Subcutaneous abdominal adipose tissue (tissue), 5 donors: ENCODE measurements around the gene TBCA.

Experiments
- H3K27ac ChIP-seq: one replicate; pipeline ENCODE4 v1.7.0; 2013; ENCODE audit warnings: low read depth, mild to moderate bottlenecking, inconsistent platforms, low read length, moderate library complexity
- H3K27me3 ChIP-seq, 5 donors: one replicate each; pipeline ENCODE4 v1.7.0; 2013; ENCODE audit warnings: low read length in 5 of 5, inconsistent platforms in 1 of 5; ENCODE audit not compliant: control insufficient read depth in 5 of 5, insufficient read depth in 4 of 5
- H3K36me3 ChIP-seq, 5 donors: one replicate each; pipeline ENCODE4 v1.7.0; 2013; ENCODE audit warnings: low read length in 5 of 5; ENCODE audit not compliant: control insufficient read depth in 5 of 5, insufficient read depth in 5 of 5
- H3K4me1 ChIP-seq, 5 donors: one replicate each; pipeline ENCODE4 v1.7.0; 2013; ENCODE audit warnings: low read length in 5 of 5, mild to moderate bottlenecking in 3 of 5, moderate library complexity in 1 of 5; ENCODE audit not compliant: control insufficient read depth in 5 of 5, insufficient read depth in 5 of 5
- H3K4me3 ChIP-seq, 5 donors: one replicate each; pipeline ENCODE4 v1.7.0; 2013; ENCODE audit warnings: low read length in 5 of 5, low read depth in 1 of 5
- H3K9ac ChIP-seq, 5 donors: one replicate each; pipeline ENCODE4 v1.7.0; 2013; ENCODE audit warnings: low read length in 5 of 5, mild to moderate bottlenecking in 4 of 5, moderate library complexity in 3 of 5
- H3K9me3 ChIP-seq, 5 donors: one replicate each; pipeline ENCODE4 v1.7.0; 2013; ENCODE audit warnings: low read length in 5 of 5; ENCODE audit not compliant: control insufficient read depth in 5 of 5
- donor health status: healthy.
- donor health status: healthy.
- donor health status: healthy.
- donor health status: healthy.
- donor health status: healthy.

Gene TBCA

GRCh38 chr5:77775790-77776553 lies at the start of gene TBCA:
TBCA (minus strand) TSS chr5:77776339; CDS start chr5:77776257, 82 bp downstream.
- Histone ChIP-seq H3K36me3 (peaks cover 0 to 2% (median 0%) of the 10 kb centered on the region in 5 donors), H3K4me3 (peak within 1 kb of the TSS; percentile 72 to 94 (median 85)), H3K9ac (peak within 1 kb of the TSS; percentile 91 to 99 (median 96)), H3K27me3 (no peaks in the 10 kb centered on the region), H3K9me3 (no peaks in the 10 kb centered on the region), H3K4me1 (peaks cover 9 to 44% (median 34%) of the 10 kb centered on the region in 5 donors), H3K27ac (peak within 1 kb of the TSS; percentile 97)

GRCh38 chr5:77824981-77825380 lies 48.8 kb upstream of the TBCA start:
- Histone ChIP-seq H3K4me3 (no peak overlapping the region), H3K9ac (no peak overlapping the region), H3K4me1 (no peaks in the 10 kb centered on the region), H3K36me3 (no peaks in the 10 kb centered on the region), H3K27ac (no peak overlapping the region), H3K9me3 (no peaks in the 10 kb centered on the region), H3K27me3 (peaks cover 0 to 5% (median 0%) of the 10 kb centered on the region in 5 donors)

GRCh38 chr5:77816686-77817085 lies 40.5 kb upstream of the TBCA start:
- no peak overlapping the region for H3K9ac ChIP-seq

DNA sequence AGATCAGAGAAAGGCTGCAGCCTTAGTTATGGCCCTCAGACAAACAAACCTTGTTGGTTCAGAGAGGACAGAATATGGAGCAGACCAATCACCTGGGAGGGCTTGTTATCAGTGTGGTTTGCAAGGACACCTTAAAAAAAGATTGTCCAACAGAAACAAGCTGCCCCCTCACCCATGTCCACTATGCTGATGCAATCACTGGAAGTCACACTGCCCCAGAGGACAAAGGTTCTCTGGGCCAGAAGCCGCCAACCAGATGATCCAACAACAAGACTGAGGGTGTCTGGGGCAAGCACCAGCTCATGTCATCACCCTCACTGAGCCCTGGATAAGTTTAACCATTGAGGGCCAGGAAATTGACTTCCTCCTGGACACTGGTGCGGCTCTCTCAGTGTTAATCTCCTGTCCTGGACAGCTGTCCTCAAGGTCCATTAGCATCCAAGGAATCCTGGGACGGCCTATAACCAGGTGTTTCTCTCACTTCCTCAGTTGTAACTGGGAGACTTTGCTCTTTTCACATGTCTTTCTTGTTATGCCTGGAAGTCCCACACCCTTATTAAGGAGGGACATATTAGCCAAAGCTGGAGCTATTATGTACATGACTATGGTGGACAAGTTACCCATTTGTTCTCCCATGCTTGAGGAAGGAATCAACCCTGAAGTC lies 36.9 kb upstream of the TBCA start:
- H3K9me3 ChIP-seq = peaks cover 0 to 5% (median 0%) of the 10 kb centered on the region in 5 donors
- H3K27ac ChIP-seq = no peak overlapping the region
- no peak overlapping the region for H3K9ac ChIP-seq
- peaks cover 0 to 12% (median 0%) of the 10 kb centered on the region in 5 donors for H3K4me1 ChIP-seq
- no peaks in the 10 kb centered on the region for H3K36me3 ChIP-seq
- no peak overlapping the region for H3K4me3 ChIP-seq
- H3K27me3 ChIP-seq = no peaks in the 10 kb centered on the region

More at GRCh38 chr5:77816686-77817085, 40.5 kb upstream of the TBCA start:
- H3K36me3 ChIP-seq = no peaks in the 10 kb centered on the region
- peaks cover 0 to 12% (median 0%) of the 10 kb centered on the region in 5 donors for H3K4me1 ChIP-seq
- no peaks in the 10 kb centered on the region for H3K9me3 ChIP-seq
- peaks cover 0 to 5% (median 0%) of the 10 kb centered on the region in 5 donors for H3K27me3 ChIP-seq
- H3K4me3 ChIP-seq = no peak overlapping the region
- H3K27ac ChIP-seq = no peak overlapping the region

DNA sequence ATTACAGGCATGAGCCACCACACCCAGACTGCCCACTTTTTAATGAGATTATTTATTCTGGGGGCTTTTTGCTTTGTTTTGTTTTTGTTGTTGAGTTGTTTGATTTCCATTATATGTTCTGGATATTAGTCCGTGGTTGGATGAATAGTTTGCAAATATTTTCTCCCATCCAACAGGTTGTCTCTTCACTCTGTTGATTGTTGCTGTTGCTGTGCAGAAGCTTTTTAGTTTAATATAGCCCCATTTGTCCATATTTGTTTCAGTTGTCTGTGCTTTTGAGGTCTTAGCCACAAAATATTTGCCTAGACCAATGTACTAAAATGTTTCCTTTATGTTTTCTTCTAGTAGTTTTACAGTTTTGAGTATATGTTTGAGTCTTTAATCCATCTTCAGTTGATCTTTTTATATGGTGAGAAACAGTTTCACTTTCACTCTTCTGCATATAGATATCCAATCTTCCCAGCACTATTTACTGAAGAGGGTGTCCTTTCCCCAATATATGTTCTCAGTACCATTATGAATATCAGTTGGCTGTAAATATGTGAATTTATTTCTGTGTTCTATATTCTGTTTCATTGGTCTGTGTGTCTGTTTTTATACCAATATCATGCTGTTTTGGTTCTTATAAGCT lies 30.2 kb upstream of the TBCA start:
- H3K27ac ChIP-seq = no peak overlapping the region
- H3K4me3 ChIP-seq = peak overlapping the region in 1 of 5 donors; percentile 7
- no peaks in the 10 kb centered on the region for H3K4me1 ChIP-seq
- no peaks in the 10 kb centered on the region for H3K36me3 ChIP-seq
- H3K9me3 ChIP-seq = peaks cover 0 to 13% (median 8%) of the 10 kb centered on the region in 5 donors
- no peak overlapping the region for H3K9ac ChIP-seq
- H3K27me3 ChIP-seq = no peaks in the 10 kb centered on the region

DNA sequence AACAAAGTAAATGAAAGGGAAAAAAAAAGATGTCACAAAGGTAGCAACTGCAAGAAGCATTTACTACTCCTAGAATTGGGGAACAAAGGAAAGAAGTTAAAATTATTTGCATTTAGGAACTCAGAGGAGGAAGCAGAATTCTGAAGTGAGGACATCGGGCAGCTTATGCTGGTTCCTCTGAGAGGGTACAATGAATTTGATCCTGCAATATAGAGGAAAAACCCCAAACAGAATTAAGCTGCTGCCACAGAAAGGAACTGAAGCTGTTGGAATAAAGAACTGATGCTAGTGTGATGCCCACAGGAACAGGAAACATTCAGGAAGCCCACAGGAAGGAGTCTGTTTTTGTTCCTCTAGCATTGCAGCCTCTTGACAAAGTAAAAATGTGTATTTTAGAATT lies 22.3 kb upstream of the TBCA start:
- H3K27me3 ChIP-seq = no peaks in the 10 kb centered on the region
- no peak overlapping the region for H3K27ac ChIP-seq
- H3K9me3 ChIP-seq = peaks cover 0 to 17% (median 8%) of the 10 kb centered on the region in 5 donors
- H3K36me3 ChIP-seq = no peaks in the 10 kb centered on the region
- no peak overlapping the region for H3K4me3 ChIP-seq
- peaks cover 0 to 3% (median 0%) of the 10 kb centered on the region in 5 donors for H3K4me1 ChIP-seq
- no peak overlapping the region for H3K9ac ChIP-seq

DNA sequence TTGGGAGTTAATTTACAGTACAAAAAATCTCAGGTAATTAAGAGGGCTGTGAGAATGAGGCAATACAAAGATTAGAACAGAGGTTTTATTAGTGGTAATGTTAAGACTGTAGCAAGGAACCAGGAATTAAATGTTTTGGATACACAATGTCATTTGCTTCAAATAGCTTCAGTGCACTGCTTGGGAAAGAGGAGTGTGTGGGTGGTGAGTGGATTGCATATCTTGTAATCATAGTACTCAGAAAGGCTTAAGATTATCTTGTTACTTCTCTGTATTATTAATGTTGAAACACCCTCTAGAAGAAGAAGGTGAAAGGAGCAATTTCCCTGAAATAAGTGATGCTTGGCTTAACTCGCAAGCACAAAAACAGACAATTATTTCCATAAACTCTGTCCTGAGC lies 21.0 kb upstream of the TBCA start:
- Histone ChIP-seq H3K36me3 (no peaks in the 10 kb centered on the region), H3K27ac (no peak overlapping the region), H3K9ac (no peak overlapping the region), H3K4me3 (no peak overlapping the region), H3K4me1 (peaks cover 0 to 3% (median 0%) of the 10 kb centered on the region in 5 donors), H3K9me3 (peaks cover 0 to 9% (median 2%) of the 10 kb centered on the region in 5 donors), H3K27me3 (no peaks in the 10 kb centered on the region)

- Histone ChIP-seq H3K4me1 (peaks cover 0 to 3% (median 0%) of the 10 kb centered on the region in 5 donors), H3K27ac (no peak overlapping the region), H3K9me3 (peaks cover 0 to 3% (median 0%) of the 10 kb centered on the region in 5 donors), H3K9ac (no peak overlapping the region), H3K27me3 (no peaks in the 10 kb centered on the region), H3K4me3 (no peak overlapping the region), H3K36me3 (no peaks in the 10 kb centered on the region)
Observed at GRCh38 chr5:77795846-77796245, 19.7 kb upstream of the TBCA start.

GRCh38 chr5:77795268-77795667 lies 19.1 kb upstream of the TBCA start:
- H3K4me1 ChIP-seq = peaks cover 0 to 3% (median 0%) of the 10 kb centered on the region in 5 donors
- H3K27ac ChIP-seq = no peak overlapping the region
- no peaks in the 10 kb centered on the region for H3K36me3 ChIP-seq
- no peaks in the 10 kb centered on the region for H3K27me3 ChIP-seq
- H3K9me3 ChIP-seq = peaks cover 0 to 3% (median 0%) of the 10 kb centered on the region in 5 donors
- no peak overlapping the region for H3K9ac ChIP-seq
- no peak overlapping the region for H3K4me3 ChIP-seq

DNA sequence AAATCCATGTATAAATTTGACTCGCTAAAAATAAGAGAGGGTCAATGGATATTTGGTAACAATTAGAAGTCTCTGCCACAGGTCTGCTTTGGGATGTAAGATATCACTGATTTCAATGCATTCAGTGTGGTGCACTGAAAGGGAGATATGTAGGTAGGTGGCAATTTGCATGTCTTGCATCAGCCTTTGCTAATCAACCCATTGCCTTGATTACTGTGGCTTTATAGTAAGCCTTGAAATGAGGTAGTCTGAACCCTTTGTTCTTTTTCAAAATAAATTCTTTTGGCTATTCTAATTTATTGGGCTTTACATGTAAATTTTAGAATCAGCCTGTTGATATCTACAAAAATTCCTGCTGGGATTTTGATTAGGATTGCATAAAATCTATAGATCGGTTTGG lies 15.8 kb upstream of the TBCA start:
- H3K27ac ChIP-seq = no peak overlapping the region
- H3K4me1 ChIP-seq = peaks cover 0 to 3% (median 0%) of the 10 kb centered on the region in 5 donors
- no peaks in the 10 kb centered on the region for H3K36me3 ChIP-seq
- H3K27me3 ChIP-seq = no peaks in the 10 kb centered on the region
- no peak overlapping the region for H3K4me3 ChIP-seq
- H3K9me3 ChIP-seq = no peaks in the 10 kb centered on the region
- no peak overlapping the region for H3K9ac ChIP-seq
